HG02571 (cell line): Measurements from ENCODE around the gene MFAP5.
A peak's percentile ranks its signal among the peaks of the same experiment; 100 is the strongest.
"Not testable (repeated sequence)": the region's sequence is repeated elsewhere in the genome, so short reads cannot be mapped to it uniquely, and the experiment has no call there.

Experiments
- ATAC-seq: cut with Tn5 transposase; IDR thresholded peaks from one replicate; pipeline ENCODE4 v1.9.1; 2021; ENCODE audit warnings: mild to moderate bottlenecking, moderate library complexity; ENCODE audit not compliant: unreplicated experiment

Gene MFAP5

DNA sequence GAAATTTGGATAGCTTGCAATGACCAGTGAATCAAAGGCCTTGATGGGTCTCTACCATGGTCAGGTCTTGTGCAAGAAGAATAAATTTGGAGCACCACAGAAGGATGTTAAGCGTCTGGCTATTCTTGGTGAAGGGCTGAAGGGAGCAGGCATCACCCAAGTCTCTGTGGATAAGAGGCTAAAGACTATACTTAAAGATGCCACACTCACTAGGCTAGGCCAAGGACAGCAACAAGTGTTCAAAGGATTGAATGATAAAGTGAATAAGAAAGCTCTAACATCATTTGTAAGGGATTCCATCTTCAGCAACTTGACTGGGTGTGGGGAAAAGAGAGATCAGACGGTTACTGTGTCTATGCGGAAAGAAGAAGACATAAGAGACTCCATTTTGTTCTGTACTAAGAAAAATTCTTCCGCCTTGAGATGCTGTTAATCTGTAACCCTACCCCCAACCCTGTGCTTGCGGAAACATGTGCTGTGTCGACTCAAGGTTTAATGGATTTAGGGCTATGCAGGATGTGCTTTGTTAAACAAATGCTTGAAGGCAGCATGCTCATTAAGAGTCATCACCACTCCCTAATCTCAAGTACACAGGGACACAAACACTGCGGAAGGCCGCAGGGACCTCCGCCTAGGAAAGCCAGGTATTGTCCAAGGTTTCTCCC, 27.2 kb downstream of the MFAP5 start:
- not testable (repeated sequence) for ATAC-seq

DNA sequence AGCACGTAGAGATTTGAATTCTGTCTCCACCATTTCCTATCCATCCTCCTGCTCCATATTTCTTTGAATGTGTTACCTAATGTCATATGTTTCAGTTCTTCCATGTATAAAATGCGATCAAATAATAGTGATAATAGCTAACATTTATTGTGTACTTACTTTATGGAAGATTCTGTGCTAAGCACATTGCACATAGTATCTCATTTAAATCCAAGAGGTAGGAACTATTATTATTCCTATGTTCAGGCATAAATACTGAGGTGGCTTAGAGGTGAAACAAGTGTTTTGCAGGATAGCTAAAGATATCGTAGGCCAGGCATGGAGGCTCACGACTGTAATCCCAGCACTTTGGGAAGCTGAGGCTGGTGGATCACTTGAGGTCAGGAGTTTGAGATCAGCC, 32.5 kb downstream of the MFAP5 start:
- no peak for ATAC-seq

DNA sequence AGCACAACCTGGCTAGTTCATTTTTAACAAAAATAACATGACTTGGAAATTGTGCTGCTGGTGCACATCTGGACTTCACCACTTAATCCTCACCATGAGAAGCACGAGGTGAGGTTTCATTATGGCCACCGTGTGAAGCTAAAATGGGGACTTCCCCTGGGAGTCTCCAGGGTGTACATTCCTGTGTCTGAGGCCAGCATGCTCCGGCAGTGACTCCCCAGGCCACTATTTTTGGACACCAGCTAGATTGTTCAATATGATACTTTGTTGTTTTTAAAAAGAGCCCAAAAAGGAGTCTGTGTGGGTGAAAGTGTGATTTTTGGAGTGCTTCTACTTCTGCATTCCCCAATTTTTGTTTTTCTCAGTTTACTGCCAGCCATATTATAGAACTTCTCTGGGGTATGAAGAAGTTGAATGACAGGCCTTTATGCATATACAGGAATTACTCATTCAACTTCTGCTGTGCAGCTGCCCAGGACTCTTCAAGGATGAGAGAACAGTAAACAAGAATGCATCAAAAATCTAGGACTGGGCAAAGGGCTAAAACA, 33.1 kb downstream of the MFAP5 start:
- ATAC-seq: peak; percentile 93

DNA sequence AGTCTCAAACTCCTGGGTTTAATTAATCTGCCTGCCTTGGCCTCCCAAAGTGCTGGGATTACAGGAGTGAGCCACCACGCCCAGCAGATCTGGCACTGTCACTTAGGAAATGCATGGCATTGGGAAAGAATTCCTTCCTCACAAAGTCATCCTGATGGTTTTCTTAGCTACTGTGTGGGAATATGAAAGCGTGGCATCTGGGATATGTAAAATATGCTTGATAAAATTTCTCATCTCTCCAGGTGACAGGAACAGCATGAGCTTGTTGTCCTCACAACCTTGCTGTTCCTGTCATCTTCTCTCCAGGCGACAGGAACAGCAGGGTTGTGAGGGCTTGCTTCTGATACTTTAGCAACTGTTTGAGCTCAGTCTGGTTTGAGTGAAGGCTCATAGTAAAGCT, 33.9 kb downstream of the MFAP5 start:
- no peak for ATAC-seq

DNA sequence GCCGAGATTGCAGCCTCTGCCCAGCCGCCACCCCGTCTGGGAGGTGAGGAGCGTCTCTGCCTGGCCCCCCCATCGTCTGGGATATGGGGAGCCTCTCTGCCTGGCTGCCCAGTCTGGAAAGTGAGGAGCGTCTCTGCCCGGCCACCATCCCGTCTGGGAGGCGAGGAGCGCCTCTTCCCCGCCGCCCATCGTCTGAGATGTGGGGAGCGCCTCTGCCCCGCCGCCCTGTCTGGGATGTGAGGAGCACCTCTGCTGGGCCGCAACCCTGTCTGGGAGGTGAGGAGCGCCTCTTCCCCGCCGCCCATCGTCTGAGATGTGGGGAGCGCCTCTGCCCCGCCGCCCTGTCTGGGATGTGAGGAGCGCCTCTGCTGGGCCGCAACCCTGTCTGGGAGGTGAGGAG, 37.9 kb downstream of the MFAP5 start:
- ATAC-seq: not testable (repeated sequence)

DNA sequence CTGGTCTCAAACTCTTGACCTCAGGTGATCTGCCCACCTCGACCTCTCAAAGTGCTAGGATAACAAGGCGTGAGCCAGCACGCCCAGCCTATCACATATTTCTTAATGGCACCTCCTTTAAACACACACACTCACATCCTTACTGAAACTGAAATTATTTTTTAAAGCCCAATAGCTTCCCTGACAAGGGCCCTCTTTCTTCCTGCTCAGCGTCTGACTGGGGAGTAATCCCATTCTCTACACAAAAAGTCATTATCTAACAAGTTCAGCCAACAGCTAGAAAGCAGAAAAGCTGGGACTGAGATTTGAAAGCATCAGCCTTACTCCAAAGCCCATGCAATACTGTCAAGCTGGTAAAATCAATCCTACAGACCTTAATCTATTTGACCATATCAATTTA, 40.0 kb downstream of the MFAP5 start:
- ATAC-seq: no peak

DNA sequence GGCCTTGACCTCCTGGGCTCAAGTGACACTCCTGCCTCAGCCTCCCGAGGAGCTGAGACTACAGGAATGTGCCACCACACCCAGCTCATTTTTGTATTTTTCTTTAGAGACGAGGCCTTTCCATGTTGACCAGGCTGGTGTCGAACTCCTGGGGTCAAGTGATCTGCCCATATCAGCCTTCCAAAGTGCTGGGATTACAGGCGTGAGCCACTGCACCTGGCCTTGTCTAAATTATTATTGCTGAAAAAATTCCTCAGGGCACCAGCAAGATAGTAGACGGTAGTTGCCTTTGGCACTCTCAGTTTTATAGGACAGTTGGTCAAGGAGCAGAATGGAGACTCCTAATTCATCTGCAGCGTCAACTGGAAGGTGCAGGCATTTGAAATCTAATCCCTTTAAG, 47.4 kb downstream of the MFAP5 start:
- no peak for ATAC-seq

DNA sequence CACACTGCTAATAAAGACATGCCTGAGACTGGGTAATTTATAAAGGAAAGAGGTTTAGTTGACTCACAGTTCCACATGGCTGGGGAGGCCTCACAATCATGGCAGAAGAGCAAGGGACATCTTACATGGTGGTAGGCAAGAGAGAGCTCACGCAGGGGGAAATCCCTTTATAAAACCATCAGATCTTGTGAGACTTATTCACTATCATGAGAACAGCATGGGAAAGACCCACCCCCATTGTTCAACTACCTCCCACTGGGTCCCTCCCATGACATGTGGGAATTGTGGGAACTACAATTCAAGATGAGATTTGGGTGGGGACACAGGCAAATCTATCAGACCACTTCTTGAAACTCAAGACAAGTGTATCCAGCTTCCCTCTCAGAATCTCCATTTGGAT, 48.7 kb downstream of the MFAP5 start:
- not testable (repeated sequence) for ATAC-seq

DNA sequence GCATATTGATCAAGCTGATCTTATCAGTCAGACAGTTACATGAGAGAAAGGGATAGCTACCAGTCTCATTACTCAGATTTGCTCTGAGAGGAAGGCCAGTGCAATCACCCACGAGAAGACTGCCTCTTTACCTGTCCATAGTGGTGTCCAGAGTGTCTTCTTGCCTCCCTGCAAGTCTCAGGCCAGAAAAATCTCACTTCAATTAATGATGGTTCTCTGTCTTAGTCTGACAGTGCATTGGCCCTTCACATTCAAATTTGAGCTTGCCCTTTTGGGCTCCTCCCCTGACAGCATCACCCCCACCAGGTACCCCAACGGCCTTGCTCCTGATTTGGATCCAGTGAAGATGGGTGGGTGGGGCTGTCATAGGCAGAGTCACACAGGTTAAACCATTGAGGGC, 50.0 kb downstream of the MFAP5 start, which contains the start of gene AICDA:
AICDA (minus strand) TSS at position 231 of the 400 bp plus-strand sequence; CDS start at position 139, 92 bp downstream.
- no peak for ATAC-seq

DNA sequence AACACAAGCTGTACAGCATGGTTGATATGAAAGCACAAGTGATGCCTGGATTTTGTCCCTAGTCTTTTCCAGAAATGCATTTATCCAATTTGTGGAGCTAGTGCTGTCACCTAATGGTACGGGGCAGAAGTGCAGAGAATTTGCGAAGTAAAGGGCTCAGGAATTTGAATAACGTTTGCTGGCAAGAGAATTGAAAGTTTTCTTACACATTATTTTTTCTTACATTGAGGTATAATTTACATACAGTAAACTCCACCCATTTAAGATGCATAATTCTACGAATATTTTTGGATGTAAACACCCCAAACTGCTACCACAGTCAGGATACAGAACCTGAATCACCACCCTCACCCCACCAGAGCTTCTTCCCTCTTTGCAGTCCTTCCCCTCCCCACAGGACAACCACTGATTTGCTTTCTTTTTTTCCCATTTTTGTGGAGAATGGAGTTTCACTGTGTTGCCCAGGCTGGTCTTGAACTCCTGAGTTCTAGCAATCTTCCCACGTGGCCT, 53.5 kb downstream of the MFAP5 start:
- no peak for ATAC-seq

DNA sequence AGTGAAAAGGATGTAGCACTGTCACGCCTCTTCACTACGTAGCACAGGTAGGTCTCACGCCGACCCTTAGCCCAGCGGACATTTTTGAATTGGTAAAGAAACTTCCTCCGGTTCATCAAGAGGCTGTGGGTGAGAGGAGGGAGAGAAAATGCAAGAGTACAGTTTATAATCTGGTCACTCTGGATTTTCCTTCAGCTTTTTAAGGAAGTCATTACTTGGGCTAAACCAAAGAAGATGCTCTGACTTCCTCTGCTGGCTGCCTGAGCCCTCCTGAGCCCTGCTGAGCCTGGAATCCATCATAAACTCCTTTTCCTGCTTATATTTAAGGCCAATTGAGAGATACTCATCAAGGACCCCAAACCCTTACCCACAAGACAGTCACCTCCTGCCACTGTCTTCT, 55.7 kb downstream of the MFAP5 start:
- ATAC-seq: no peak

DNA sequence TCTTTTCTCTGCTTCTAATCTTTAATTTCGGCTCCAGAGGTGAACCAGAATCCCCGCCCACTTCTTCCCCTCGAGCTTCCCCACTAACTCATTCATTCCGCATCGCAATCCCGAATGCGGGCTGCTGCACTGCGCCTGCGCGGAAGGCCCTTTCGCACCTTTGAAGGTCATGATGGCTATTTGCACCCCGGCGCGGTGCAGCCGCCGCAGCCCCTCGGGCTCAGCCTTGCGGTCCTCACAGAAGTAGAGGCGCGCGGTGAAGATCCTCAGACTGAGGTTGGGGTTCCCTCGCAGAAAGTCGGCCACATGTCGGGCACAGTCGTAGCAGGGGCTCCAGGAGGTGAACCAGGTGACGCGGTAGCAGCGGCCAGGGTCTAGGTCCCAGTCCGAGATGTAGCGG, 57.6 kb downstream of the MFAP5 start:
- ATAC-seq: no peak

DNA sequence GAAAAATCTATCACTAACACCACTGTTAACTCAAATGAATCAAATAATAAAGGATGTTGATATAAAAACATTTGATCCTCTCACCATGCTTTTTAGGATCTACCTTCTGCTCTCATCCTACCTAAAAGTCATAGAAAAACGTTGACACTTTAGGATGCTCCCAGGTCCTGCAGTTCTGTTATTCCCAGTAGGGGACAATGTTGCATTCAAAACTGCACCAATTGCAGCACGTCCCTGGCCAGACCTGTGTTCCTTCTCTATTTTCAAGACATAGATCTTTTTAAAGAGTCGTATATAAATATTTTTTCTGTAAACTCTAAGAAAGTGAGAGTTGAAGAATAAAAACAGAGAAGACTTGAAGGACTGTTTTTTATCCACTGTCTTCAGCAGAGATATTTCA, 58.8 kb downstream of the MFAP5 start:
- ATAC-seq: no peak

DNA sequence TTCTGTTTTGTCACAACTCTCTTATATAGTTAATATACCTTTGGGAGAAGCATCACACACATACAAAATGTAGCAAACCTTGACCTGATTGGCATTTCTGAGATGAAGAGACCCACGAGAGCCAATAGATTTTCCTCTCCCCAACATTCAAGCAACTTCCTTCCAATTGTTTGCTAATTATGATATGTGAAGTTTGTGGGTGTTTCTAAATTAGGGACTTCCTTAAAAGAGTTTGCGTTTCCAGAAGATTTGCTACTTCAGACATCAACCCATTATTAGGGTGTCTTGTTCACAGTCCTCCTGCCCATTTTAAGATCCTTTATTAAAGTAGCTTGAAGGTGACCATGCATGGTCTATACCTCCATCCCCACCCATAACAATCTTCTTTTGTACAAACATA, 59.3 kb downstream of the MFAP5 start:
- no peak for ATAC-seq

DNA sequence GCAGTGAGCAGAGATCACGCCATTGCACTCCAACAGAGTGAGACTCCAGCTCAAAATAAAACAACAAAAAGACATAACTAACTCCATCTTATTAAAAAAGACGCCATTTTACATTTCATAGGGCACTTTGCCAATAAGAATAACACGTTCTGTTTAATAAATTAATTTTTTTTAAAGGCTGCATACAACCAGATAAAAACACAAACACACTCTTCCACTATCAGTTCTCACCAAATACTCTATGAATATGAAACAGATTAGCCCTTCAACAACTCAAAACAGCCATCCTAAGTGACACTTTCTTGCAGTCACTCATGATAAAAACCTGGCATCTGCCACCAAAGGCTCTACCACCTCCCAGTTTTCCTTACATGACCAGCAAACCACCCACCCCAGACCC, 66.1 kb downstream of the MFAP5 start:
- ATAC-seq: no peak
